IMR-90 (cell line): Measurements from ENCODE around the gene SLC37A3. TPM values are rescaled to one million over a fixed set of nuclear protein-coding genes. Genes with fewer than 3 reads are reported as not detected.

Source experiments
- ATAC-seq: fragments of 200-7000 bp; cut with Tn5 transposase; 2 replicates; pipeline ENCODE4 v1.9.1; 2020; ENCODE audit warnings: low read depth, mild to moderate bottlenecking, moderate library complexity
- BruUV-seq: library from RNA; stranded (reverse); fragments of 400-500 nt; replicated peaks from 2 replicates; lab custom pipeline; 2021; lab: Mats Ljungman, UMichigan
- CTCF ChIA-PET: fragments of 300-600 bp; formaldehyde crosslinking; extraction: SDS; loops from one replicate; lab custom pipeline; 2021; ENCODE audit warnings: antibody characterized with exemption; lab: Yijun Ruan, JAX
- POLR2A ChIA-PET: fragments of 300-600 bp; sonication (Branson Sonifier 250); formaldehyde crosslinking; loops from one replicate; lab custom pipeline; 2022; ENCODE audit warnings: antibody characterized with exemption; ENCODE audit not compliant: unreplicated experiment; lab: Charles Lee
- DNase-seq: peaks from one replicate; pipeline ENCODE4 v3.0.0; 2013
- H2AFZ ChIP-seq: replicated peaks from 2 replicates; pipeline ENCODE3; 2013; ENCODE audit warnings: low read length, mild to moderate bottlenecking; ENCODE audit not compliant: poor library complexity
- H2AK5ac ChIP-seq: 2 replicates; pipeline ENCODE4 v1.6.1; 2013; ENCODE audit warnings: low read depth, low read length, inconsistent platforms
- H2AK9ac ChIP-seq: replicated peaks from 2 replicates; pipeline ENCODE3; 2013; ENCODE audit warnings: mild to moderate bottlenecking, low read depth, low read length, moderate library complexity; ENCODE audit not compliant: poor library complexity
- H2BK120ac ChIP-seq: 2 replicates; pipeline ENCODE4 v1.6.1; 2013; ENCODE audit warnings: low read depth, low read length, inconsistent platforms
- H2BK15ac ChIP-seq: 3 replicates; pipeline ENCODE4 v1.6.1; 2013; ENCODE audit warnings: low read depth, low read length, inconsistent platforms
- H2BK20ac ChIP-seq: 2 replicates; pipeline ENCODE4 v1.6.1; 2013; ENCODE audit warnings: low read depth, mild to moderate bottlenecking, inconsistent platforms, low read length, moderate library complexity
- H2BK5ac ChIP-seq: 2 replicates; pipeline ENCODE4 v1.6.1; 2013; ENCODE audit warnings: mild to moderate bottlenecking, low read depth, low read length, inconsistent platforms; ENCODE audit not compliant: poor library complexity, severe bottlenecking
- H3K14ac ChIP-seq: replicated peaks from 2 replicates; pipeline ENCODE4 v1.6.1; 2013; ENCODE audit warnings: low read depth, low read length, inconsistent platforms
- H3K18ac ChIP-seq: 2 replicates; pipeline ENCODE4 v1.6.1; 2013; ENCODE audit warnings: low read depth, low read length, control low read depth
- H3K23ac ChIP-seq: 2 replicates; pipeline ENCODE4 v1.6.1; 2013; ENCODE audit warnings: low read depth, low read length, inconsistent platforms
- H3K27ac ChIP-seq: 2 replicates; pipeline ENCODE4 v1.5.1; 2013; ENCODE audit warnings: mild to moderate bottlenecking, control low read depth, low read length; ENCODE audit not compliant: insufficient read depth
- H3K27me3 ChIP-seq: 2 replicates; pipeline ENCODE4 v1.6.1; 2013; ENCODE audit warnings: low read length; ENCODE audit not compliant: control insufficient read depth, insufficient read depth
- H3K36me3 ChIP-seq: 2 replicates; pipeline ENCODE4 v1.6.1; 2013; ENCODE audit warnings: low read length, mixed read lengths; ENCODE audit not compliant: control insufficient read depth, insufficient read depth
- H3K4ac ChIP-seq: 2 replicates; pipeline ENCODE4 v1.6.1; 2013; ENCODE audit warnings: low read depth, low read length, inconsistent platforms
- H3K4me1 ChIP-seq: 2 replicates; pipeline ENCODE4 v1.6.1; 2013; ENCODE audit warnings: low read length, mixed read lengths; ENCODE audit not compliant: control insufficient read depth, insufficient read depth
- H3K4me2 ChIP-seq: 2 replicates; pipeline ENCODE4 v1.6.1; 2013; ENCODE audit warnings: low read depth, mild to moderate bottlenecking, control low read depth, low read length, moderate library complexity
- H3K4me3 ChIP-seq: 2 replicates; pipeline ENCODE4 v1.5.1; 2013; ENCODE audit warnings: low read depth, mild to moderate bottlenecking, control low read depth, low read length, moderate library complexity; ENCODE audit not compliant: insufficient read depth
- H3K56ac ChIP-seq: 2 replicates; pipeline ENCODE4 v1.6.1; 2013; ENCODE audit warnings: low read length, inconsistent platforms; ENCODE audit not compliant: insufficient read depth; ENCODE audit errors: extremely low read depth
- H3K79me1 ChIP-seq, 2 experiments: 2 replicates each; pipeline ENCODE4 v1.6.1; 2013; ENCODE audit warnings: low read length in 2 of 2, inconsistent platforms in 1 of 2, low read depth in 1 of 2
- H3K9ac ChIP-seq: 2 replicates; pipeline ENCODE4 v1.6.1; 2013; ENCODE audit warnings: low read depth, low read length, control low read depth
- H3K9me1 ChIP-seq: 2 replicates; pipeline ENCODE4 v1.6.1; 2013; ENCODE audit warnings: low read length, inconsistent platforms; ENCODE audit not compliant: insufficient read depth
- H3K9me3 ChIP-seq: 2 replicates; pipeline ENCODE4 v1.6.1; 2013; ENCODE audit warnings: low read length; ENCODE audit not compliant: control insufficient read depth, insufficient read depth
- H4K20me1 ChIP-seq: 2 replicates; pipeline ENCODE4 v1.6.1; 2013; ENCODE audit warnings: low read length, inconsistent platforms; ENCODE audit not compliant: insufficient read depth
- H4K5ac ChIP-seq: 2 replicates; pipeline ENCODE4 v1.6.1; 2013; ENCODE audit warnings: mild to moderate bottlenecking, low read depth, low read length, control low read depth
- H4K8ac ChIP-seq, 2 experiments: 2 replicates each; pipeline ENCODE4 v1.6.1; 2013; ENCODE audit warnings: low read depth in 2 of 2, low read length in 2 of 2, control low read depth in 1 of 2, inconsistent platforms in 1 of 2
- H4K91ac ChIP-seq: 2 replicates; pipeline ENCODE4 v1.6.1; 2013; ENCODE audit warnings: low read depth, low read length, inconsistent platforms; ENCODE audit not compliant: insufficient read depth
- BHLHE40 ChIP-seq: fragments of 150-350 bp; IDR thresholded peaks from 2 replicates; pipeline ENCODE4 v1.6.1; 2016; ENCODE audit warnings: mild to moderate bottlenecking, low read depth, low read length
- CEBPB ChIP-seq: IDR thresholded peaks from 2 replicates; pipeline ENCODE4 v1.6.1; 2012; ENCODE audit warnings: low read depth, low read length, improper control_type of control experiment
- CHD1 ChIP-seq: IDR thresholded peaks from 2 replicates; pipeline ENCODE4 v1.6.1; 2012; ENCODE audit warnings: low read depth, low read length, improper control_type of control experiment
- ELK1 ChIP-seq: fragments of 150-350 bp; IDR thresholded peaks from 2 replicates; pipeline ENCODE4 v1.6.1; 2016; ENCODE audit warnings: low read depth, mild to moderate bottlenecking, low read length, moderate library complexity, borderline replicate concordance
- FOS ChIP-seq: fragments of 150-350 bp; IDR thresholded peaks from 2 replicates; pipeline ENCODE4 v1.6.1; 2016; ENCODE audit warnings: low read depth, low read length
- MAZ ChIP-seq: IDR thresholded peaks from 2 replicates; pipeline ENCODE4 v1.6.1; 2012; ENCODE audit warnings: low read depth, mild to moderate bottlenecking, low read length, improper control_type of control experiment, moderate library complexity, borderline replicate concordance
- MXI1 ChIP-seq: IDR thresholded peaks from 2 replicates; pipeline ENCODE4 v1.6.1; 2012; ENCODE audit warnings: low read depth, mild to moderate bottlenecking, low read length, moderate library complexity, borderline replicate concordance
- POLR2A ChIP-seq: IDR thresholded peaks from 2 replicates; pipeline ENCODE4 v1.6.1; 2012; ENCODE audit warnings: mild to moderate bottlenecking, low read depth, low read length
- RFX5 ChIP-seq: IDR thresholded peaks from 2 replicates; pipeline ENCODE4 v1.8.0; 2012; ENCODE audit warnings: low read depth, mild to moderate bottlenecking, low read length, moderate library complexity
- SMC3 ChIP-seq: fragments of 150-350 bp; IDR thresholded peaks from 2 replicates; pipeline ENCODE4 v1.6.1; 2016; ENCODE audit warnings: low read depth, mild to moderate bottlenecking, antibody characterized with exemption, low read length, moderate library complexity
- WGBS, 2 experiments: methylation state at CpG; one replicate each; pipeline versions ENCODE4 v1.1.5 to v1.1.7; 2013; ENCODE audit warnings: missing lambda C conversion rate in 2 of 2; ENCODE audit not compliant: insufficient read length in 1 of 2; ENCODE audit errors: extremely low coverage in 2 of 2; 5-methylcytosine and 5-hydroxymethylcytosine counted together
- dilution Hi-C: fragments of 300-500 bp; cut with HindIII; formaldehyde crosslinking; loops from one replicate; pipeline ENCODE4 v1.14.3; 2018; ENCODE audit warnings: low sequenced_read_pairs; ENCODE audit not compliant: unreplicated experiment
- in situ Hi-C: fragments of 300-500 bp; cut with MboI; formaldehyde crosslinking; loops from 3 replicates; pipeline ENCODE4 v1.14.3; 2019; ENCODE audit warnings: low sequenced_read_pairs, inconsistent platforms, mixed read lengths
- intact Hi-C: fragments of 100-400 bp; cut with micrococcal nuclease; formaldehyde crosslinking; loops from 2 replicates; pipeline ENCODE4 v1.10.0; 2022
- polyA plus RNA-seq, 3 experiments: library from polyadenylated mRNA; depleted of rRNA; stranded (reverse); fragments of >200 nt; gene quantifications; 2 replicates each; pipeline ENCODE4 v1.2.3, GENCODE V29; 2012; ENCODE audit warnings: low replicate concordance in 1 of 3
- total RNA-seq: library from RNA; depleted of rRNA; stranded (reverse); fragments of >200 nt; gene quantifications from 2 replicates; pipeline ENCODE4 v1.2.3, GENCODE V29; 2012
- TF ChIP-seq, protein P1 (sequence below): conservative IDR thresholded peaks from 2 replicates; pipeline ENCODE4 v1.5.1; 2012; ENCODE audit warnings: mild to moderate bottlenecking, low read depth, low read length, improper control_type of control experiment
- TF ChIP-seq, protein P2 (sequence below): fragments of 150-350 bp; IDR thresholded peaks from 2 replicates; pipeline ENCODE4 v1.6.1; 2017; ENCODE audit warnings: mild to moderate bottlenecking, antibody characterized with exemption, low read length, low read depth

Gene SLC37A3
- total and polyA plus RNA-seq, 2 of the 4 experiments (the other 2 are of a cell fraction): 43.2 to 45.3 TPM

DNA sequence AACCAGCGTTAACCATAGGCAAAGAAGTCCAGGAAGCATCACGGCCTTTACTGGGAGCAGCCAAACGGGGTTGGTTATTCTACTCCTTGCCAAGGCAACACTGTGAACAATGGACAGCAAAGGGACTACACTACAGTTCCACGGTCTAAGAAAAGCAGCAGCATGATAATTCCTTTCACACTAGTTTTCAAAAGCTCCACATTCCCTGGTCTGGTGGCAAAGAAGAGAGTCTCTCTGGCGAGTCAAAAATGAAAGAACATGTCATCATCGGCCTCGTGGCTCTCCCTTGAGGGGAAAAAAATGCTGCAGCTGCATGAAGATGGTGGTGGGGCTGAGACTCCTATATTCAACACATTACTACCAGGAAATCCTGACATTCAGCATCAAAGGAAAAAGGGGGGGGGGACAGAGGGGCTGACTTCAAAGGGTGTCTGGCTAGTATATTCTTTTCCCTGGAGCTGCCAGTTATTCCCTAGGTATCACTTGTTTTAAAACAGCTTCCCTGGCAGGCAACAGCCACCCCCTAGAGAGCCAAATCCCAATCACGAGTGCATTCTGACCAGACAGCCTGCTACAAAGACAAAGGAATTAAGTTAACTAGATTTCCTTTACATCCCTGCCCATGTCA lies 49.1 kb downstream of the SLC37A3 start:
- no peak overlapping the region for H2BK120ac ChIP-seq
- no peaks in the 10 kb centered on the region for H3K79me1 ChIP-seq
- no peak overlapping the region for H4K5ac ChIP-seq
- in situ Hi-C loops: no loop called here
- H3K23ac ChIP-seq: peak overlapping the region; percentile 59; the same call in 1 of the 2 replicates
- H3K27me3 ChIP-seq: no peaks in the 10 kb centered on the region
- peaks cover 25% of the 10 kb centered on the region for H3K36me3 ChIP-seq
- peak overlapping the region; percentile 20; the same call in 1 of the 2 replicates for H2BK20ac ChIP-seq
- H3K18ac ChIP-seq: no peak overlapping the region
- ChIA-PET CTCF (interaction anchor here (0.6 kb wide), 1 partner anchor 109 kb away, joined by 8 read pairs; no protein-coding TSS in a partner anchor), POLR2A (no interaction called here)
- TF ChIP-seq POLR2A: no peak
- no peak for TF ChIP-seq CEBPB
- no peak for TF ChIP-seq RFX5
- TF ChIP-seq, protein P1, sequence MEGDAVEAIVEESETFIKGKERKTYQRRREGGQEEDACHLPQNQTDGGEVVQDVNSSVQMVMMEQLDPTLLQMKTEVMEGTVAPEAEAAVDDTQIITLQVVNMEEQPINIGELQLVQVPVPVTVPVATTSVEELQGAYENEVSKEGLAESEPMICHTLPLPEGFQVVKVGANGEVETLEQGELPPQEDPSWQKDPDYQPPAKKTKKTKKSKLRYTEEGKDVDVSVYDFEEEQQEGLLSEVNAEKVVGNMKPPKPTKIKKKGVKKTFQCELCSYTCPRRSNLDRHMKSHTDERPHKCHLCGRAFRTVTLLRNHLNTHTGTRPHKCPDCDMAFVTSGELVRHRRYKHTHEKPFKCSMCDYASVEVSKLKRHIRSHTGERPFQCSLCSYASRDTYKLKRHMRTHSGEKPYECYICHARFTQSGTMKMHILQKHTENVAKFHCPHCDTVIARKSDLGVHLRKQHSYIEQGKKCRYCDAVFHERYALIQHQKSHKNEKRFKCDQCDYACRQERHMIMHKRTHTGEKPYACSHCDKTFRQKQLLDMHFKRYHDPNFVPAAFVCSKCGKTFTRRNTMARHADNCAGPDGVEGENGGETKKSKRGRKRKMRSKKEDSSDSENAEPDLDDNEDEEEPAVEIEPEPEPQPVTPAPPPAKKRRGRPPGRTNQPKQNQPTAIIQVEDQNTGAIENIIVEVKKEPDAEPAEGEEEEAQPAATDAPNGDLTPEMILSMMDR: no peak
- no peak for TF ChIP-seq BHLHE40
- TF ChIP-seq FOS: no peak
- no peak for TF ChIP-seq SMC3
- no peak for TF ChIP-seq CHD1
- no peak for TF ChIP-seq MXI1
- TF ChIP-seq MAZ: no peak
- TF ChIP-seq ELK1: no peak
- TF ChIP-seq, protein P2, sequence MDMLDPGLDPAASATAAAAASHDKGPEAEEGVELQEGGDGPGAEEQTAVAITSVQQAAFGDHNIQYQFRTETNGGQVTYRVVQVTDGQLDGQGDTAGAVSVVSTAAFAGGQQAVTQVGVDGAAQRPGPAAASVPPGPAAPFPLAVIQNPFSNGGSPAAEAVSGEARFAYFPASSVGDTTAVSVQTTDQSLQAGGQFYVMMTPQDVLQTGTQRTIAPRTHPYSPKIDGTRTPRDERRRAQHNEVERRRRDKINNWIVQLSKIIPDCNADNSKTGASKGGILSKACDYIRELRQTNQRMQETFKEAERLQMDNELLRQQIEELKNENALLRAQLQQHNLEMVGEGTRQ: no peak
- WGBS, 2 experiments: 100% methylated on average over 2 of the region's 8 CpGs; no CpG with 5 or more reads in 1 of the 2 experiments
- no peaks in the 10 kb centered on the region for H4K20me1 ChIP-seq
- peak; percentile 44 for ATAC-seq
- no peak overlapping the region for H3K27ac ChIP-seq
- H3K56ac ChIP-seq: no peak overlapping the region
- H3K4me2 ChIP-seq: no peak overlapping the region
- H3K9me1 ChIP-seq: peaks cover 9% of the 10 kb centered on the region; the same call in 1 of the 2 replicates
- no TSS peak for BruUV-seq
- DNase-seq: peak; percentile 20
- no peak overlapping the region for H2AFZ ChIP-seq
- no peak overlapping the region for H3K4me3 ChIP-seq
- no peak overlapping the region for H4K91ac ChIP-seq
- dilution Hi-C loops: no loop called here
- no peak overlapping the region for H3K4ac ChIP-seq
- intact Hi-C loops: no loop called here
- no peak overlapping the region for H2BK15ac ChIP-seq
- no peaks in the 10 kb centered on the region for H3K9me3 ChIP-seq
- H3K14ac ChIP-seq: no peak overlapping the region
- H3K4me1 ChIP-seq: peaks cover 2% of the 10 kb centered on the region; the same call in 1 of the 2 replicates
- H3K9ac ChIP-seq: no peak overlapping the region
- H2AK9ac ChIP-seq: no peak overlapping the region
- no peak overlapping the region for H2AK5ac ChIP-seq
- no peak overlapping the region for H2BK5ac ChIP-seq
- H4K8ac ChIP-seq: no peak overlapping the region
